Effector CD8-positive, alpha-beta T cell (primary cell): Measurements from ENCODE around the gene IRGC.

Experiments
- DNase-seq: peaks from one replicate; lab custom pipeline; 2025; lab: John Stamatoyannopoulos, UW

Gene IRGC

DNA sequence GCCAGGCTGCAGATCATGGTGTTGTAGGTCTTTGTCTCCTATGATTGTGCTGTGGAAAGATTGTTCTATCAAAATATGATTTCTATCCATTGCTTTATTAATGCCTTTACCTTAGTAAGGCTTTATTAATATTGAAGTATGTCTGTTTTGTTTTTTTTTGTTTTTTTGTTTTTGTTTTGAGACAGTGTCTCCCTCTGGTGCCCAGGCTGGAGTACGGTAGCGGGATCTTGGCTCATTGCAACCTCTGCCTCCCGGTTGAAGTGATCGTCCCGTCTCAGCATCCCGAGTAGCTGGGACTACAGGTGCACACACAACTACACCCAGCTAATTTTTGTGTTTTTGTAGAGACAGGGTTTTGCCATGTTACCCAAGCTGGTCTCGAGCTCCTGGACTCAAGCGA lies 7.7 kb downstream of the IRGC start:
- no peak for DNase-seq

DNA sequence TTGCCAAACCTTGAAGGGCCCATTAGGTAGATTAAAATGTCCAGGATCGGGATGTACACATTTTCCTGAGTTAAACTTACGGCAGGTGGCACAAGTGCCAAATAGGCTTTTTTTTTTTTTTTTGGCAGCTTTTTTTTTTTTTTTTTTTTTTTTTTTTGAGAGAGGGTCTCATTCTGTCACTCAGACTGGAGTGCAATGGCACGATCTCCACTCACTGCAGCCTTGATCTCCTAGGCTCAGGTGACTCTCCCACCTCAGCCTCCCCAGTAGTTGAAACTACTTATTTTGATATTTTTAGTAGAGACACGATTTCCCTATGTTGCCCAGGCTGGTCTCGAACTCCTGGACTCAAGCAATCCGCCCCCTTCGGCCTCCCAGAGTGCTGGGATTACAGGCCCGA lies 9.0 kb downstream of the IRGC start:
- no peak for DNase-seq

DNA sequence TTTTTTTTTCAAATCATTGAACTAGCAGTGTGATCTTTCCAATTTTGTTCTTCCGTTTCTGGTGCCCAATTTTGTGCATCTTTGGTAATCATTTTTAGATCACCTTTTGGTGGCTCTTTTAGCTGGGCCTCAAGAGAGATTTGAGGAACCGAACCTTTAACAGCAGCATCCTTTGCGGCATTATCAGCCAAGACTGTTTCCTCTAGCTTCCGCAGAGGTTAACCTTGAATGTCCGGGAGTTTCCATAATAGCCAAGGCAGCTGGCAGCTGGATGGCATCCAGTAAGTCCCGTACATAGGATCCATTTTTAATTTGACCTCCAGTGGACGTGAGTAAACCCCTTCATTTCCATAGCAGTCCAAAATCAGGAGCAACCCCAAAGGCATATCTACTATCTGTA lies 9.6 kb downstream of the IRGC start:
- DNase-seq, result no peak

DNA sequence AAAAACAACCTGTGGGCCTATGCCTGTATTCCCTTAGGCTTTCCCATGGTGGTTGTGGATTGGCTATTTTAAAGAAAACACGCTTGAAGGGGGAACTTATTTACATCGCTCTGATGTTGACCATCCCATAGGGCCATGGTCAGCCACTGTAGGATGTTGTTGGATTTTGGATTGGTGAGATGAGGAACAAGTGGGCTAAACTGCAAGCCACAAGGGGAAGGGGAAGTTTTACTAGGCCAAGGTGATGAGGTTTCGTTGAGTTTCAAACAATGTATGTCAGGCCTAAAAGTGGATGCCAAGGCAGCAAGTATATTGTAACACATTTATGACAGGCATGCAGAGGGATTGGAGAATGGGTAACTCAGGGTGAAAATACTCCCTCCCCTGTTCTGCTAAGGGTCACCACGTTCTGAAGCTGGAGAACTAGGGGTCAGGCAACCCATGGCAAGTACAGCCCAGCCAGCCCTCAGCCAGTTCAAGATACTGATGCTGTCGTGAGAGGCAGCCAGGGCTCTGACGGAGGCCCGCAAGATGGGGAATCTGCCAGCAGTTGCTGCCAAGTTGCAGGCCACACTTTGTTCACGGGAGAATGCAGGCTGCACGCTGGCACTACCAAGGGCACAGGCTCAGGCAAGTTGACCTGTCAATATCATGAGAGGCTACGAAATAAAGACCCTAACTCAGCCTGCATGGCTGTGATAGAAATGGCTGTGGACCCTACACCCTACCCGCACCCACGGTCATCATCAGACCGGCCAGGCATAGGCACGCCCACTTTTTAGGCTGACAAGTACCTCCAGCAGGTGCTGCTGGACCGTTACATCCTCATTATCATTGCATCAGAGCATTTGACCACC lies 11.1 kb downstream of the IRGC start:
- no peak for DNase-seq

DNA sequence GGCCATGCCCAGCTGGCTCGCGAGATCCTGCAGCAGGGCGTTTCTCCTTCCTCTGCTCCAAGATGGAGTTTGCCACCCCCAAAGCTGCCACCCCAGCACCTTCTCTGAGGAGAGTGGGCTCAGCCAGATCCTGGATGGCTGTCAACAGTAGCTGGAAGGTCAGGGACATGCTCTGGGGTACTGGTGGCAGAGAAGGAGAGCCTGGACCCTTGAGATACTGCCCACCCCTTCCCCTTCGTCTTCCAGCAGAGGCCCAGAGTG lies 11.6 kb downstream of the IRGC start:
- DNase-seq, result no peak

DNA sequence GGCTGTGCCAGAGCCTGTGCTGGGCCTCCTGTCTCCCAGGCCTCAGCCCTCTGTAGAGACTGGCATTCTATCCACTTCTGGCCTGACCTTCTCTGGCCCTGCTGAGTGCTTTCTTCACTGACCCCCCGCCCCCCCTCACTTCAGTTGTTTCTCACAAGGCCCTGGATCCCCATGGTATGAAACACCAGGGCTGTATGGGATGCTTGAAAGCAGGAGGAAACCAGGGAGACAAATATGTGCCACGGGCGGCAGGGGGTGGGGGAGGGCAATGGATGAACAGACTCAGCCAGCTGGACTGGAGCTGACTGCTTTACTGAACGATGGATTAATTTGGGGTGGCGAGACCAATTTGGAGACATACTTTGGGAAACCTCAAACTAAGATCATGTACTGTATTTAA lies 14.0 kb downstream of the IRGC start:
- no peak for DNase-seq

DNA sequence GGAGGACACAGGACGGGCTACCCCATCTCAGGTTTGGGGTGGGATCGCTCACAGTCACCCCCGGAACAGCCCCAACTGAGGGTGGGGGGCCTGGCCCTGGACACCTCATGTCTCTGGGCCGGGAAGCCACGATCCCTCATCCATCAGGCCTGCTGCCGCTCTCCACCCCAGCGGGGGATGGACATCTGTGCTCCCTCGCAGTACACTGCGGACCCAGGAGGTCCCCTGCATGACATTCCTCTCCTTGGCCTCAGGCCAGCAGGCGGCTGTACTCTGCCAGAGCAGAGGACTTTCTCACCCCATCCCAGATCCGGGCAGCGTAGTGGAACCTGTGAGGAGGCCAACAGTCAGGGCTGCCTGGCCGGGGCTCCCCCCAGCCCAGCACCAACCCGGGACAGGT lies 15.5 kb downstream of the IRGC start:
- DNase-seq, result no peak

DNA sequence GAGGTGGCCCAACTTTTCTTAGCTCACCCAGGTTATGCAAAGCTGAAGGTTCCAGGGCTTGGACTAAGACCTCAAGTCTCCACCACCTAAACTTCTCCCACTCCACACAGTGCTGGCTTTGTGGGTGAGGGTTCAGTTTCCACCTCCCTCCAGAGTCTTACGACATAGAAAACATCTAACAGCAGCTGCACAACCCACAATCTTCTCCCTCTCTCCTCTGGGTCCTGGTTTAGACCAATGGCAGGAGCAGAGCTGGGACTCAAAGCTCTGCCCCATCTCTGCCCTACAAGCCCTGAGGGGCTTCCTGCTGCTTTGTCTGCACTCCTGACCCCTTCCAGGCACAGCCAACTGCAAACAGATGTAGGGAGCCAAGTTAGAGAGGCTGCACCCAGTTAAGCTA lies 16.0 kb downstream of the IRGC start:
- DNase-seq, result no peak

DNA sequence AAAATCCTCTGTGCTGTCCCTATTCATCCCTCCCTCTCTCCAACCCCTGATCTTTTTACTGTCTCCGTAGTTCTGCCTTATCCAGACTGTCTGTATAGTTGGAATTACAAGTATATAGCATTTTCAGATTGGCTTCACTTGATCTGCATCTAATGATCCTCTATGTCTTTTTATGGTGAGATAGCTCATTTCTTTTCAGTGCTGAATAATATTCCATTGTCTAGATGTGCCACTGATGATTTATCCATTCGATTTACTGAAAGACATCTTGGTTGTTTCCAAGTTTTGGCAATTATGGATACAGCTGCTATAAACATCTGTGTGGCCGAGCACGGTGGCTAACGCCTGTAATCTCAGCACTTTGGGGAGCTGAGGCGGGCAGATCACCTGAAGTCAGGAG lies 19.1 kb downstream of the IRGC start:
- no peak for DNase-seq

DNA sequence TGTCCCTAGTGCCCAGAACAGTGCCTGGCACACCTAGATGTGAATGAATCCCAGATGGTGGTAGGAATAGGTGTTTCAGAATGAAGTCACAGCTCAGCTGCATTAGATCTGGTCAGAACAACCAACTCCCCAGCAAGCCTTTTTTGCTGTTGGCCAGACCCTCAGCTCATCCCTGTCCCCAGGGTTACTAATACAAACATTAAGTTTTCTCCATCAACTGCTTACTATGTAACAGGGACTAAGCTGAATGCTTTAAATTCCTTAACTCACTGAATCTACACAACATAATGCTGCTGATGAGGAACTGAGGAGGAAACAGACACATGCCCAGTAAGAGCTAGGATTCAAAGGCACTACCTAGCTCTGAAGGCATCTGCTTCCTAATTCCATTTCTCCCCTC lies 20.1 kb downstream of the IRGC start:
- DNase-seq, result no peak

DNA sequence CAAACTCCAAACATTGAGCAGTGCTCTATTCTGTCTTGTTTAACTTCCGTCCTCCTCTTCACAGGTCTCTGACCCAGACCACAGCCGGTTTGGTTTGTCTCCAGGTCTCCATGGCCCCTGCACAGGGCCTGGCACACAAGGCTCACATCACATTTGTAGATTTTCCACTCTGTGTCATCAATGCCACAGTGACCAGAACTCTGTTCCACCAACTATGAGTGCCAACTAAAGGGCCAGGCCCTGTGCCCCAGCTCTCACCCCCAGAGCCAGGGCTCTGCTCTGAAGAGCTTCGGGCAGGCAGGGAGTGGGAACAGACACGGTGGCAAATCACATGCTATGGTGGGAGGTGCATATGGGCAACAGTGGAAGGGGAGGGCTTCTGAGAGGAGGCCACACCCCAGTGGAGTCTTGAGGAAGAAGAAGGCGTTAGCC lies 22.9 kb downstream of the IRGC start:
- DNase-seq, result no peak

DNA sequence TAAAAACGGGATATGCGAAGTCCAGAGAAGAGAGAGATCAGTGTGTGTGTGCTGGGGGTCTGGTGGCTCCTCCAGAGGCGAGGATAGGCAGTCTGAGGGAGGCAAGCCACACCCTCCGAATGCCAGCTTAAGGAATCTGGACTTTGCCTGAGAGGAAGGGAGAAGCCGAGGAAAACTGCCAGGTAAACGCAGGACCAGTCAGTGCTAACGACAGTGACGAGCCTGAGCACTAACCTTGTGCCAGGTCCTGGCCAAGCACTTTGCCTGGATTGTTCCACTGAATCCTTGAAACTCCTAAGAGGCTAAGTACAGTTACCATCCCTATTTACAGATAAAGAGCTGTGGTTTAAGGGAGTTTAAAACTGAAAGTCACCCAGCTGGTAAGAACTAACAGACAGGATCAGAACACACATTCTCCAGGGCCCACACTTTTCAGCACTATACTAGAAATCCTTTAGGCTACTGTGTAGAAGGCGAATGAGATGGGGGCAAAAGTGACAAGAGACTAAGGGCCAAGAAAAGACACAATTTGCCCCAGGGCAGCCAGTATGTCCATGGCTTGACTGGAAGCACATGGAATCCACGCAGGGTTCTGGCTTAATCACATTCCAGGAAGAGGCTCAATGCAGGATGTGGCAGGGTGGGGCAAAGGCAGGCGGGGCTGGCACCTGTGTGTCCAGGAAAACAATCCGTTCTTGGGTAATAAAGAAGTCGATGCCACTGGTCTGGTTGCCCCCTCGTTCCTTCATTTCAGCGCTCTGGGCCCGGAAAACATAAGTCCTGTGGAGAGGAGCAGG lies 23.8 kb downstream of the IRGC start:
- DNase-seq, result no peak

DNA sequence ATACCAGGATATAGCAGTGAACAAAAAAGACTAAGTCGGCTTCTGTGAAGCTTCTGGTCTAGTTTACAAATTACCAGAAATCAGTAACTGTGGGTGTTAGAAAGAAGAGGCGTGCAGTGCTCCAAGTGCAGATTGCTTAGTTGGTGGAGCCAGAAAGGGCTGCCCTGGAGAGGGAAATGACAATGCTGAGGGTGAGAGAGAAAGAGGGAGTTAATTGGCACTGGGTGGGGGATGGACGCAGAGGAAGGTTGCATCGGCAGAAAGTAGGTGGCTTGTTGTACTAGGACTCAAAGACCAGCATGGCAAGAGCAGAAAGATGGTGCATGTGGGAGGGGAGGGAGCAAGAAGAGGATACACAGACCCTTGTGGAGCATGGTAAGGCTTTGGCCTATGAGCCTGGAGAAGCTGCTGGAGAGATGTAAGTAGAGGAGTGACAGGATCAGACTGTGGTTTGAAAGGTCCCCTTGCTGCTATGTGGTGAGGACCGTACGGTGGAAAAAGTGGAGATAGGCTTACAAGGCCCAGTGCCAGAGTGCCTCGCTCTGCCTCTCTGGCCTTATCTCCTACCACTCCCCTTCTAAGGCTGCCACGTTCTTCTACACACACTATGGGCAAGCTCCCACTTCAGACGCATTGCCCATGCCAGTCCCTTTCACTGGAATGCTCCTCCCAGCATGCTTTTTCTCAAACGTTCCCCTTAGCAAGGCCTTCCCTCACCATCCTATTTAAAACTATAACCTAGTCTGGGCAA lies 25.4 kb downstream of the IRGC start:
- no peak for DNase-seq

DNA sequence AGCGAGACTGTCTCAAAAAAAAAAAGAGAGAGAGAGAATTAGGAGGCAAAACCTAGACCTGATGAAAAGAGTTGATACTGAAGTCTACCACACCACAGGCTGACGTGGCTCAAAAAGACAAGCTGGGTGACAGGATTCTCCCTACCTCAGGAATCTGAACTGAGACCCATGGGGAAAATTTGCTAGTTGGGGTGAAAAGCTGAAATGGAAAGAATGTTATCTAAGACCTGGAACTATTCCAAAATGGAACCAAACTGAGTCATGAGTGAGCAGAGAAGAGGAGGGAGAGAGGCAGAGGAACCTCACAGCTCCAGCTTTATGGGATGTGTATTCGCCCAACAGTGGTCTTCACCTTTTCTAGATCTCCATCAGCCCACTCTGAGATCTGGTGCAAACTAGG lies 27.2 kb downstream of the IRGC start:
- DNase-seq, result no peak

DNA sequence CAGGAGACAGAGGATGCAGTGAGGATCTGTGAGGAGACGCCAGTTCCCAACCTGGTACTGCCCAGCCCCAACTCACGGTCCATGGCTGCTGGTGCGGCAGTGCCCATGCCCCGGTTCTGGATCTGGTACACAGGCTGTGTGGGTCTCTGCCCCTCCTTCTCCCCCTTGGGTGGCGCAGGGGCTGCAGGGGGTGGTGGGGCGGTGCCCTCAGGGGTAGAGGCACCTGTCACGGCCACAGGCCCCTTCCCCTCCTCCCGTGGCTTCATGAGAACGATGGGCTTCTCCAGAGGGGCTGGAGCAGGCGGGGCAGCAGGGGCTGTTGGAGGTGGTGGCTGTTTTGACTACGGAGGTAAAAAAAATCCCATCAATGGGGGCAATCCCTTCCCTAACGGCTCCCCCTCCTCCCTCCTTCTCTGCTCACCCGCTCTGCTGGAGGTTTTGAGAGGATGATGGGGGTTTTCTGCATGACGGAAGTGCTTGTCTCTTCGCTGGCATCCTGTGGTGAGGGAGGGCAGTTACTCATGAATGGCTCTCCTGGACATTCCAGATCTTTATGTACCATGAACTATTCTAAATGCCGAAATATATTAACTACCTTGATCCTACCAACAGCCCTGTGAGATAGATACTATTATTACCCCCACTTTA lies 31.8 kb downstream of the IRGC start:
- no peak for DNase-seq

DNA sequence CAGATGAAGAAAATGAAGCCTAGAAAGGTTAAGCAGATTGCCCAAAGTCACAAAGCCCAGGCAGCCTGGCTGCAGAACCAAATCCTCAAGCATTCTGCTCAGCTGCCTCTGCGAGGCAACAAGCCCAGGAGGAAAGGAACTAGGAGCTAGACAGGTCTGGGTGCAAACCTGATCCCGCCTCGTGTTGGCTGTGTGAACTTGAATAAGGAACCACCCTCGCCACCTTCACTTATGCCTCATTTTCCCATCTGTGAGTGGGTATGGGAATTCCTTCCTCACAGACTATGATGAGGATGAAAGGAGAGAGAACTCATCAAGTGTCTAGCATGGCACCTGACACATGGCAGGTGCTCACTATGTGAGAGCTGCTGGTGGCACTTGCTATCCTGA lies 32.3 kb downstream of the IRGC start:
- DNase-seq, result no peak

DNA sequence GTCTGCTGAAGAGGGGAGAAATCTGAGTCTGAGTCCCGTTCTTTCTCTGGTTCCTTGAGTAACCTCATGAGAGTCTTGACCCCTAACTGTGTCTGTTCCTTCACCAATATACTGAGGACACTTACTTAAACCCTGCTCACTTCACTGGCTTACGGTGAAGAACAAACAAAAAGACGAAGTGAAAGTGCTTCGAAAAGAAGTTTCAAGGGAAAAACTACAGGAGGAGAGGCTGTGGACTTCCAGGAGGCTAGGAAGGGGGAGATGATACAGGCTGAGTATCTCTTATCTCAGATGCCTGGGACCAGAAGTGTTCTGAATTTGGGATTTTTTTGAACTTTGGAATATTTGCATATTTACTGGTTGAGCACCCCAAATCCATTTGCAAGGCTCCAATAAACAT lies 32.8 kb downstream of the IRGC start:
- no peak for DNase-seq

DNA sequence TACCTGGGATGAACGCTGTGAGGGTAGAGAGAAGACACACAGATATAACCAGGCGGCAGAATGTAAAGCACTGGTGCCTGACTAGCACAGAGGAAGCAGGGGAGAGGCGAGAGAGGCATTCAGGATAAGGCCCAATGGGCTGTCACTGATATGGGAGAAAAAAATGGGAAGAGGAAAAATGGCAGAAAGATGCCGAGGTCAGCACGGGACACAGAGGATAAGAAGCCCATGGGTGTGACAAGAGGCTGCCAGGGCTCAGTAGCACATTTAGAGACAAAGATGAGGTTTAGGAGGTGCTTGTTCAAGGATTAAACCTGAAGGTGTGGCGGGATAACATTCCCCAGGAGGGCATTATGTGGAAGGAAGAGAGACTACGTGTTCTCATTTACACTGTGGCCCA lies 33.3 kb downstream of the IRGC start:
- DNase-seq, result no peak

DNA sequence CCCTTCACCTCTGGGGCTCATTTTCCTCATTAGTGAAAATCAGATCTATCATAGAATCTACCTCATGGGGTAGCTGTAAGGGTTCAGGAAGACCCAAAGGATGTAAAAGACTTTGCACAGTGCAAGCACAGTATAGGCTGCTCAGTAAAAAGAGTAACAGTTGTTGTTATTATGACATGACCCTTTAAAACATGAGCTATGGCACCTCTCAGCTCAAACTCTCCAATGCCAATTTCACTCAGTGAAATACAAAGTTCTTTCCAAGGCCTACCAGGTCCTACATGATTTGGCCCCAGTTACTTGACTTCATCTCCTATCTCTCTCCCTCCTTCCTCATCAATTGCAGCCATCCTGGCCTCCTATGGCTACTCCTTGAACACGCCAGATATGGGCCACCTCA lies 34.0 kb downstream of the IRGC start:
- DNase-seq, result no peak

DNA sequence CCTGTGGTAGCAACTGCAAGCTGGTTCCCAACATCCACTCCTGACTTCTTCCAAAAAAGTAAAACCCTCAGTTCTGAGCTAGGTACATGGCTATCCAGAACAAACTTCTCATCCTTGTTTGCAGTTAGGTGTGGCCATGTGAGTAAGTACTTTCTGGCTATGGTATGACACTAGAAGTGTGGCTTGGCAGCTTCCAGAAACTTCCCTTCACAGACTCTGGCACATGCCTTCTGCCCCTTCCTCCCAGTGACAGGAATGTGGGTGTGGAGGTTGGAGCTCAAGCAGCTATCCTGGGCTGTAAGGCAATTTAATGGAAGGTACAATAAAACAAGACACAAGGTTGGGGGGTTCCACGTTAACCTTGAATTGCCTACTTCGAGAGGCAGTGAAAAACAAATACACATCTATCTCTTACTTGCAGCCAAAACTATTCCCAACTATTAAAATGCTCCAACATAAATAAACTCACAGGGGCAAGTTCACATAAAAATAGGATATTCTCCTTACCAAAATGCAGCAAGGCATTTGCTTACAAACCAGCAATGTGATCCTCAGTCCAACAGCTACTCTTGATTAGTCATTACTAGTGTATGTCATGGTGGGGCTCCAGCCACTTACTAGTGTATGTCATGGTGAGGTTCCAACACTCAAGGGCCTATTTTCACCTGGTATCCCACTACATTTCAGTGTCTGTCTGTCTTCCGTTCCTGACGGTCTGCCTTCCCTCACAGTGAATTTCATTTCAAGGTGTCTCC lies 35.8 kb downstream of the IRGC start:
- no peak for DNase-seq

DNA sequence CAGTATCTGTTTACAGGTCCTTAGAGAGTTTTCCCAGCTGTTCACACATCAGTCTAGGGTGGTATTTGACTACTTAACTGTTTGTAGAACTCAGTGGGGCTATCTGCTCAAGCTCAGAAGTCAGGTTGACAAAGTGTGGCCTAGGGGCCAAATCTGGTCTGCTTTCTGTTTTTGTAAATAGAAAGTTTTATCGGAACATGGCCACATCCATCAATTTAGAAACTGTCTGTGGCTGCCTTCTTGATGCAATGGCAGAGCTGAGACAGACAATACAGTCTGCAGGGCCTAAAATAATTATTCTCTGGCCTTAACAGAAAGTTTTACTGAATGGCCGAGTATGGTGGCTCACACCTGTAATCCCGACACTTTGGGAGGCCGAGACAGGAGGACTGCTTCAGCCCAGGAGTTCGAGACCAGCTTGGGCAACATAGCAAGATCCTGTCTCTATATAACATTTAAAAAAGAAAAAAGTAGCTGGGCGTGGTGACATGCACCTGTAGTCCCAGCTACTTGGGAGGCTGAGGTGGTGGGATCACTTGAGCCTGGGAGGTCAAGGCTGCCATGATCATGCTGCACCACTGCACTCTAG lies 36.5 kb downstream of the IRGC start:
- DNase-seq, result no peak

DNA sequence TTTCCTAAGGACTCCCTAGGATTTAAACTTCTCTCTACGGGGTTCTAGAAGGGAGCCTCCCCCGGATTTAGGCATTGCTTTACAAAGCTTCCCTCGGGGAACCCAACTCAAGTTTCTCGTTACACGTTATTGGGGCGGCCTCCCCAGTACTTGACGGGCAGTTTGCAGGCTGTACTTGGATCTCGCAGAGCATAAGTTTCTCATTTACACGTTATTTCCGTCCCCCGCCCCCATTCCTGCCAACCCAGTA lies 38.3 kb downstream of the IRGC start:
- DNase-seq, result no peak
